ENCODE data around the gene COX6B2.

The COX6B2 gene

GRCh38 chr19:55362174-55362989, 7.9 kb upstream of the COX6B2 start:
- DNase-seq (ENCODE audit: low spot score), result no peak

DNA sequence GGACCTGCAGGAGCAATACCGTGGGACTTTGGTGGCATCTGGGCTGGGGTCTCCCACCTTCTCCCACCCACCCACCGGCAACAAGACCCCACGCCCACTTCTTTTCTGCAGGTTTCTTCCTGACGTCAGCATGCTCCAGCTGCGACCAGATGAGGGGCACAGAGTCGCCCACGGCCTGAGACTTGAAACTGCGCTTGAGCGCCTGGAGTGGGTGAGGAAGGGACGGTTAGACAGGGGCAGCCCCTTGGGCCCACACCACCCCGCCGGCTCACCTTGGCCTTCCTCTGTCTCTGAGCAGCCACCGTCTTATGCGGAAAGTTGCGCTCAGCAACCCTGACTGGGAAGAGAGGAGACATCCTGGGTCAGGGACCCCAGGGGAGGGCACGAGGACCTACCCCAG, 6.4 kb upstream of the COX6B2 start:
- DNase-seq (ENCODE audit: low spot score), result no peak

- no peak for DNase-seq (ENCODE audit: low spot score)
These were observed 4.7 kb upstream of the COX6B2 start for GRCh38 chr19:55358943-55359908.

DNA sequence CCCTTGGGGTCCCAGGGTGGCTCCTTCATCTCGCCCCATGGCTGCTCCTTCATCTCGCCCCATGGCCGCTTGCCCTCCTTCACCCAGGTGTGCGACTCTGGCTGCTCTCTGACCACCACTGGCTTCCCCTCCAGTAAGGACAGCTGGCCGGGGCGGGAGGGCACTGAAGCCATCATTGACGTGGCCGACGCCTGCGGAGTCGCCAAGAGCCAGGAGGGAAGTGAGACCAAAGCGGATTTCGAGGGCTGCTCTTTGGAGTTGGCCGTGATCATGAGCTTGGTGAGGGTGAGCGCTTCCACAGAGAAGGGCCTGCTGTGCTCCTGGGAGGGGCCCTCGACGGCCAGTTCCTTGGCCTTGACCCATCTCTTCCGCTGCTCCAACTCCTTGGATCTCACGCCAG, 4.0 kb upstream of the COX6B2 start:
- no peak for DNase-seq (ENCODE audit: low spot score)

GRCh38 chr19:55355213-55355821, 798 bp upstream of the COX6B2 start:
- no peak for DNase-seq (ENCODE audit: low spot score)

- no peak for DNase-seq (ENCODE audit: low spot score)
These were observed 469 bp downstream of the COX6B2 start for GRCh38 chr19:55353803-55354697.

GRCh38 chr19:55353356-55353802, 1.1 kb downstream of the COX6B2 start:
- DNase-seq (ENCODE audit: low spot score), result no peak

GRCh38 chr19:55352549-55353145, 1.9 kb downstream of the COX6B2 start:
- DNase-seq (ENCODE audit: low spot score), result no peak

DNA sequence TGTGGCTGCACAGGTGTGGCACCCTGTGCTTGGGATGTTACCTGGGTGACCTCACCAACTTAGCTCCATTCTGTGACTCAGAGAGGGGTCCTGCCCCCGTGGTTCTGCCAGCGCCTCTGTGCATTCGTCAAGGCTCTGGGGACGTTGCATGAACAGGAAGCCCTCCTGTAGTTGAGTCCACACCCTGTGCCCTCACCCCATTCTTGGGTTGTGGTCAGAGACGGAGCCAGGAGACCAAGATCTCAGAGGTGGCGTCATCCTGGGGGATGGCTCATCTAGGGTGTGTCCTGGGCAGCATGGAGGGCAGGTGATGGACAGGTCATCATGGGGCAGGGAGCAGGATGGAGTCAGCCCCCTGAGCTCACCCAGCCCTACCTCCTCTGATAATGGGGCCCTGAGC, 2.5 kb downstream of the COX6B2 start:
- no peak for DNase-seq (ENCODE audit: low spot score)

- DNase-seq (ENCODE audit: low spot score), result no peak
These were observed 3.8 kb downstream of the COX6B2 start for GRCh38 chr19:55350620-55351315.

GRCh38 chr19:55348317-55349034, 6.0 kb downstream of the COX6B2 start:
- no peak for DNase-seq (ENCODE audit: low spot score)

DNA sequence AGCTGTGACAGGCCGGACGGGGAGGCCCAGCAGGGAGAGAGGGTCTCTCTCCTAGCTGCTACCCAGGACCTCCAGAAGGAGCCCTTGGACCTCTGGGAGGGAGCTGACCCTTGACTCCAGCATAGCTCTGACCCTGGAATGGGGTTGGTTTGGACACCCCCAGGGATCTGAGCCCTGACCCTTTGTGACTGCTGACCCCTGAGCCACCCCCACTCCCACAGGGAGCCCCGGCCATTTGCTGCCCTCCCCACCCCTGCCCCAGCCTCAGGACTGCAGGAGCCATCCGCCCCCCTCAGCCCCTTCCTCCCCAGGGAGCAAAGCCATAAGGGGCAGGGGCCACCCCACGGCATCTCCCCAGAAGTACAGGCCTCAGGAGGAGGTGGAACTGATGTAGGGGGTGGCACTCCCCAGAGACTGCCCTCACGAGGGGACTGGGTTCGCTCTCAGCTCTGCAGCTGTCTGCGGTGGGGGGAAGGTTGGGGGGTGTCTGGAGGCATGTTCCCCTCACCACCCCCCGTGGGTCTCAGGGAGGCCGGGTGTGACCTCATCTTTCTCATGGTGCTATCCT, 7.0 kb downstream of the COX6B2 start:
- no peak for DNase-seq (ENCODE audit: low spot score)

DNA sequence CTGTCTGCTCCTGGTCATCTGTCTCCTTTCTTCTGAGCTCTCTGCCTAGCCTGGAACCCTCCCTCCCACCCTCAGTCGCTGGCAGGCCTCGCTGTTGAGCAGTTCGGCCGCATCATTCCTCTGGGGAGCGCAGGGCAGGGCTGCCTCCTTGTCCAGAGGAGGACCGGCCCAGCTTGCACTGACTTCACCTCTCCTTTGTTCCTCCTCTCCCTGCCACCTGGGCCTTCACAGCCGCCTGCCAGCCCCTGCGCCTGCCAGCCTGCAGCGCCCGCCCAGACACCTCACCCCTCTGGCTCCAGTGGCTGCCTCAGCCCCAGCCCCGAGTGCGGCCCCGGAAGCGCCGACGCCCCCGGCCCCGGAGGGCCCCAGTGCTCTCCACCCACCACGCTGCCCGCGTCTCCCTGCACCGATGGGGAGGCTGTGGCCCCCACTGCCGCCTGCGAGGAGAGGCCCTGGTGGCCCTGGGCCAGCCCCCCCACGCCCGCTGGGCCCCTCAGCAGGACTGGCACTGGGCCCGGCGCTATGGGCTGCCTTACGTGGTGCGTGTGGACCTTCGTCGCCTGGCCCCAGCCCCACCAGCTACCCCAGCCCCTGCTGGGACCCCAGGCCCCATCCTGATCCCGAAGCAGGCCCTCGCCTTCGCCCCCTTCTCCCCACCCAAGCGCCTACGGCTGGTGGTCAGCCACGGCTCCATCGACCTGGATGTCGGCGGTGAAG, 7.6 kb downstream of the COX6B2 start:
- no peak for DNase-seq (ENCODE audit: low spot score)

GRCh38 chr19:55345818-55346724, 8.4 kb downstream of the COX6B2 start:
- no peak for DNase-seq (ENCODE audit: low spot score)

DNA sequence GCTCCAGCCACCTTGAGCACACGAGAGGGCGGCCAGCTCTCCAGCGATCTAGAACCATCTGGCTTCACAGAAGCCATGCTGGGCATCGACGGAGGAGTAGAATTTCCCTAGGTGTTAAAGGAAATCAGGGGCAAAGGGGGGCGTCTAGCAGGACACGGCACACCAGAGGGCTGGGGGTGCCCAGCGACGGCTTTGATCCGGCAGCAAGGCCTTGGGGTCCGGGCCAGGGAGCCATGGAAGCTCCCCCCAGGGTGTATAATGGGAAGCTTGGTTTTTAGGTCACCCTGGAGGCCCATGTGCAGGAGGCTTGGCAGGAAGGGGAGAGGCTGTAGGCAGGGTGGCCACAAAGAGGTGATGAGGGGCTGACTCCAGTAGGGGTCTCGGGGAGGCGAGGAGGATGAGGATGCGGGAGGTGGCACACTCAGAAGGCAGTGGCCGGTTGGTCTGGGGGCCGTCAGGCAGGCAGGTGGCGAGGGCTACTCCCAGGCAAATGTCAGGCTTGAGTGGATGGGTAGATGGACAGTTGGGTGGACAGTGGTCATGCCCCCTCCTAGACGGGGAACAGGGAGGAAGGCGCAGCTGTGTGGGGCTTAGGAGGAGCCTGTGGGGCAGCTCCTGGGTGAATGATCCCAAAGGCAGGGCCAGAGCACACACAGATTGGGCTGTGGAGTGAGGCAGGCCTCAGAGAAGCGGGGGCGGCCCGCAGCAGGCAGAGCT, 9.3 kb downstream of the COX6B2 start:
- no peak for DNase-seq (ENCODE audit: low spot score)

- DNase-seq (ENCODE audit: low spot score), result no peak
These were observed 10.1 kb downstream of the COX6B2 start for GRCh38 chr19:55344444-55344843.

Data from kidney capillary endothelial cell (primary cell).